HepG2 (cell line): ENCODE results near the gene CD68. TPM values are rescaled to one million over a fixed set of nuclear protein-coding genes. Genes with fewer than 3 reads are reported as not detected.
A peak's percentile ranks its signal among the peaks of the same experiment; 100 is the strongest.

Source experiments
- ATAC-seq: fragments of 200-7000 bp; cut with Tn5 transposase; 3 replicates; pipeline ENCODE4 v1.9.1; 2020; ENCODE audit warnings: mild to moderate bottlenecking, moderate library complexity
- BruUV-seq: library from RNA; stranded (reverse); fragments of 400-500 nt; replicated peaks from 2 replicates; lab custom pipeline; 2021; lab: Mats Ljungman, UMichigan
- CTCF ChIA-PET: fragments of 300-600 bp; formaldehyde crosslinking; extraction: SDS; loops from one replicate; lab custom pipeline; 2021; ENCODE audit warnings: low total read pairs, inconsistent platforms, low intra/inter-chr PET ratio; lab: Yijun Ruan, JAX
- POLR2A ChIA-PET: fragments of 350-600 bp; sonication (Branson Sonifier 250); formaldehyde crosslinking; loops from one replicate; lab custom pipeline; 2020; ENCODE audit warnings: antibody characterized with exemption, inconsistent platforms; lab: Yijun Ruan, JAX
- DNase-seq: peaks from one replicate; pipeline ENCODE4 v3.0.0-alpha.2; 2015; ENCODE audit warnings: low spot score
- FAIRE-seq: peaks from 3 replicates; lab custom pipeline; 2011; peaks lifted over from hg19 to GRCh38; lab: Jason Lieb, UNC
- H2AFZ ChIP-seq: one replicate; pipeline ENCODE4 v1.6.1; 2011; ENCODE audit warnings: low read length, inconsistent platforms
- H3K27ac ChIP-seq: fragments of 300-600 bp; 3 replicates; pipeline ENCODE4 v1.8.0; 2011; ENCODE audit warnings: mixed run types, mild to moderate bottlenecking, mixed read lengths, low read length, inconsistent platforms; ENCODE audit not compliant: insufficient read depth; ENCODE audit errors: extremely low read length
- H3K27me3 ChIP-seq, 2 experiments: fragments of 200-600 bp in 1 of 2; 2 replicates in 1 of 2; 3 replicates in 1 of 2; pipeline versions ENCODE4 v1.6.0 to v1.8.0; 2011; ENCODE audit warnings: low read length in 2 of 2, mild to moderate bottlenecking in 2 of 2, moderate library complexity in 2 of 2, inconsistent platforms in 1 of 2; ENCODE audit not compliant: insufficient read depth in 2 of 2, control insufficient read depth in 1 of 2
- H3K36me3 ChIP-seq, 2 experiments: fragments of 200-600 bp in 1 of 2; replicated peaks in 1 of 2; 2 replicates in 1 of 2; 3 replicates in 1 of 2; pipeline versions ENCODE4 v1.5.1 to v1.8.0; 2011; ENCODE audit warnings: low read length in 2 of 2, inconsistent platforms in 1 of 2; ENCODE audit not compliant: insufficient read depth in 2 of 2, control insufficient read depth in 1 of 2
- H3K4me1 ChIP-seq: 2 replicates; pipeline ENCODE4 v1.5.1; 2012; ENCODE audit warnings: low read length, inconsistent platforms; ENCODE audit not compliant: insufficient read depth
- H3K4me2 ChIP-seq: 2 replicates; pipeline ENCODE4 v1.6.0; 2011; ENCODE audit warnings: low read depth, low read length, inconsistent platforms
- H3K4me3 ChIP-seq, 3 experiments: fragments of 200-600 bp in 1 of 3; sonication (generic), shearing (Covaris generic) in 1 of 3; replicated peaks in 1 of 3; 2 replicates each; pipeline ENCODE4 v1.5.1; 2011 to 2016; ENCODE audit warnings: low read length in 3 of 3, inconsistent platforms in 2 of 3, low read depth in 2 of 3, mild to moderate bottlenecking in 2 of 3, control low read depth in 1 of 3, mixed read lengths in 1 of 3; ENCODE audit not compliant: insufficient read depth in 1 of 3
- H3K79me2 ChIP-seq: one replicate; pipeline ENCODE4 v1.6.1; 2011; ENCODE audit warnings: low read length, inconsistent platforms; ENCODE audit not compliant: insufficient read depth
- H3K9ac ChIP-seq: 2 replicates; pipeline ENCODE4 v1.6.0; 2011; ENCODE audit warnings: mild to moderate bottlenecking, low read depth, low read length, inconsistent platforms; ENCODE audit not compliant: insufficient read depth
- H3K9me3 ChIP-seq: 2 replicates; pipeline ENCODE4 v1.5.1; 2012; ENCODE audit warnings: mild to moderate bottlenecking, low read length
- H4K20me1 ChIP-seq: 2 replicates; pipeline ENCODE4 v1.6.0; 2011; ENCODE audit warnings: inconsistent platforms, mild to moderate bottlenecking, low read length, moderate library complexity; ENCODE audit not compliant: insufficient read depth
- CEBPG ChIP-seq: IDR thresholded peaks from 2 replicates; pipeline ENCODE4 v1.6.1; 2016
- DNMT1 ChIP-seq: sonication (generic); formaldehyde crosslinking; IDR thresholded peaks from 2 replicates; pipeline ENCODE4 v1.5.1; 2020; ENCODE audit warnings: mild to moderate bottlenecking, missing genetic modification reagents
- ELF1 ChIP-seq: sonication (generic); formaldehyde crosslinking; IDR thresholded peaks from 2 replicates; pipeline ENCODE4 v1.4.0; 2020; ENCODE audit warnings: missing genetic modification reagents
- FOXA3 ChIP-seq: IDR thresholded peaks from 2 replicates; pipeline ENCODE4 v1.6.1; 2016; ENCODE audit warnings: missing genetic modification reagents, missing compliant biosample characterization
- GLI4 ChIP-seq: sonication (generic); formaldehyde crosslinking; IDR thresholded peaks from 2 replicates; pipeline ENCODE4 v1.5.1; 2020; ENCODE audit warnings: missing genetic modification reagents, mild to moderate bottlenecking, moderate library complexity, borderline replicate concordance
- HDAC1 ChIP-seq: sonication (generic); formaldehyde crosslinking; IDR thresholded peaks from 2 replicates; pipeline ENCODE4 v1.5.1; 2020; ENCODE audit warnings: mild to moderate bottlenecking, missing genetic modification reagents
- MAFK ChIP-seq, 2 experiments: IDR thresholded peaks in 1 of 2; conservative IDR thresholded peaks in 1 of 2; 2 replicates each; pipeline ENCODE4 v1.6.1; 2011; ENCODE audit warnings: improper control_type of control experiment in 2 of 2, low read length in 2 of 2
- RXRA ChIP-seq: sonication (generic); formaldehyde crosslinking; IDR thresholded peaks from 2 replicates; pipeline ENCODE4 v1.5.1; 2020; ENCODE audit warnings: missing genetic modification reagents
- SMAD3 ChIP-seq: sonication (generic); formaldehyde crosslinking; IDR thresholded peaks from 2 replicates; pipeline ENCODE4 v1.4.0; 2020; ENCODE audit warnings: missing genetic modification reagents
- SRY ChIP-seq: sonication (generic); formaldehyde crosslinking; IDR thresholded peaks from 2 replicates; pipeline ENCODE4 v1.8.0; 2022; ENCODE audit warnings: mild to moderate bottlenecking, missing genetic modification reagents
- SSRP1 ChIP-seq: IDR thresholded peaks from 2 replicates; pipeline ENCODE4 v1.6.1; 2016; ENCODE audit warnings: control low read depth
- THAP11 ChIP-seq: IDR thresholded peaks from 2 replicates; pipeline ENCODE4 v1.6.1; 2016; ENCODE audit warnings: missing biosample characterization, missing genetic modification reagents
- XRCC5 ChIP-seq: fragments of 200-400 bp; formaldehyde crosslinking; optimal IDR thresholded peaks from 2 replicates; pipeline ENCODE3; 2017; ENCODE audit warnings: mild to moderate bottlenecking, low read length
- ZBTB39 ChIP-seq: sonication (generic); formaldehyde crosslinking; IDR thresholded peaks from 2 replicates; pipeline ENCODE4 v1.5.0; 2020; ENCODE audit warnings: missing genetic modification reagents
- ZBTB7A ChIP-seq: sonication (generic); formaldehyde crosslinking; IDR thresholded peaks from 2 replicates; pipeline ENCODE4 v1.8.0; 2022; ENCODE audit warnings: mild to moderate bottlenecking, missing genetic modification reagents
- ZNF574 ChIP-seq: sonication (generic); formaldehyde crosslinking; IDR thresholded peaks from 2 replicates; pipeline ENCODE4 v1.4.0; 2020; ENCODE audit warnings: missing genetic modification reagents
- ZNF639 ChIP-seq: conservative IDR thresholded peaks from 2 replicates; pipeline ENCODE4 v1.6.1; 2018; ENCODE audit warnings: missing genetic modification reagents
- ZNF713 ChIP-seq: sonication (generic); formaldehyde crosslinking; IDR thresholded peaks from 2 replicates; pipeline ENCODE4 v1.4.0; 2020; ENCODE audit warnings: mild to moderate bottlenecking, missing genetic modification reagents
- ZSCAN9 ChIP-seq: IDR thresholded peaks from 2 replicates; pipeline ENCODE4 v1.6.1; 2016; ENCODE audit warnings: borderline replicate concordance
- ZZZ3 ChIP-seq: sonication (generic); formaldehyde crosslinking; IDR thresholded peaks from 2 replicates; pipeline ENCODE4 v1.4.0; 2020; ENCODE audit warnings: missing genetic modification reagents, mild to moderate bottlenecking, borderline replicate concordance
- WGBS: methylation state at CpG from one replicate; pipeline ENCODE4 v1.1.6; 2017; ENCODE audit warnings: low lambda C conversion rate; 5-methylcytosine and 5-hydroxymethylcytosine counted together
- in situ Hi-C: cut with HindIII; loops from 2 replicates; pipeline ENCODE4 v1.10.0; 2017; ENCODE audit warnings: low pct_unique_long_range_greater_than_20kb; ENCODE audit not compliant: extremely low pct_ligation_motif_present
- intact Hi-C: fragments of 100-400 bp; cut with micrococcal nuclease; formaldehyde crosslinking; loops from one replicate; pipeline ENCODE4 v1.10.0; 2022; ENCODE audit not compliant: unreplicated experiment
- polyA plus RNA-seq, 8 experiments: library from polyadenylated mRNA; depleted of rRNA in 3 of 8; stranded (reverse) in 7 of 8; unstranded in 1 of 8; fragments of >200 nt; fragmentation: Illumina TruSeq in 4 of 8; extraction: Trizol in 4 of 8; gene quantifications; 2 replicates each; pipeline versions ENCODE4 v1.2.1 to v1.2.3, GENCODE V29; 2011 to 2016; ENCODE audit warnings: low read depth in 4 of 8, missing spikeins in 1 of 8, mixed read lengths in 1 of 8; ENCODE audit not compliant: insufficient read depth in 1 of 8
- total RNA-seq, 5 experiments: library from RNA; depleted of rRNA; stranded (reverse); fragments of >200 nt; fragmentation: Illumina TruSeq; extraction: Trizol; gene quantifications; 2 replicates each; pipeline ENCODE4 v1.2.3, GENCODE V29; 2016; ENCODE audit warnings: low read depth in 1 of 5

CD68 gene
- total and polyA plus RNA-seq, 2 of the 13 experiments (the other 11 are each of a cell fraction or from before 2014, with no cell fraction given) = 10.3 to 104 TPM

DNA sequence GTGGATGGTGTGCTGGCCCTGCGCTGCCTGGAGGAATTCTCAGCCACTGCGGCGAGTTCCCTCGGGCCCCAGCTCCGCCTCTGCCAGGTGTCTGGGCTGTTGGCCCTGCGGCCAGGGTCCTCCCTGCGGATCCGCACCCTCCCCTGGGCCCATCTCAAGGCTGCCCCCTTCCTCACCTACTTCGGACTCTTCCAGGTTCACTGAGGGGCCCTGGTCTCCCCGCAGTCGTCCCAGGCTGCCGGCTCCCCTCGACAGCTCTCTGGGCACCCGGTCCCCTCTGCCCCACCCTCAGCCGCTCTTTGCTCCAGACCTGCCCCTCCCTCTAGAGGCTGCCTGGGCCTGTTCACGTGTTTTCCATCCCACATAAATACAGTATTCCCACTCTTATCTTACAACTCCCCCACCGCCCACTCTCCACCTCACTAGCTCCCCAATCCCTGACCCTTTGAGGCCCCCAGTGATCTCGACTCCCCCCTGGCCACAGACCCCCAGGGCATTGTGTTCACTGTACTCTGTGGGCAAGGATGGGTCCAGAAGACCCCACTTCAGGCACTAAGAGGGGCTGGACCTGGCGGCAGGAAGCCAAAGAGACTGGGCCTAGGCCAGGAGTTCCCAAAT is 22.2 kb upstream of the CD68 start:
- CTCF ChIA-PET = no interaction called here
- no TSS peak for BruUV-seq
- H3K36me3 ChIP-seq = no peaks in the 10 kb centered on the region
- H2AFZ ChIP-seq = no peak overlapping the region
- peak overlapping the region; percentile 51 to 92 (median 58) for H3K4me3 ChIP-seq
- POLR2A ChIA-PET = interaction anchor here (0.5 to 4.8 kb wide), 11 partner anchors 9 to 275 kb away, joined by 3 to 33 read pairs (median 3); partner anchors contain the start of genes MPDU1, TMEM256, TNFSF12 and TP53
- H3K79me2 ChIP-seq = peaks cover 2% of the 10 kb centered on the region
- no peaks in the 10 kb centered on the region; a peak in 1 of 5 replicates for H3K27me3 ChIP-seq
- H3K4me2 ChIP-seq = peak overlapping the region; percentile 91
- H3K27ac ChIP-seq = no peak overlapping the region
- H3K9me3 ChIP-seq = no peaks in the 10 kb centered on the region
- DNase-seq = peak; percentile 42
- H4K20me1 ChIP-seq = no peaks in the 10 kb centered on the region
- FAIRE-seq = no peak
- in situ Hi-C loops (loop anchor here (5.0 kb wide), 1 partner anchor 45 kb away; no protein-coding TSS in a partner anchor), intact Hi-C loops (no loop called here)
- H3K9ac ChIP-seq = peak overlapping the region; percentile 31; the same call in 1 of the 2 replicates
- 2% methylated on average over 15 of the region's 19 CpGs for WGBS
- peaks cover 52% of the 10 kb centered on the region for H3K4me1 ChIP-seq
- ATAC-seq = peak; percentile 44
- TF ChIP-seq ZNF574 (CRISPR knock-in tag) (peak; percentile 60; the same call in 1 of the 2 replicates), CEBPG (CRISPR knock-in tag) (0 out of 2 replicates have a peak, but pooled peaks have one; percentile 6), DNMT1 (no peak), ZZZ3 (CRISPR knock-in tag) (no peak), GLI4 (CRISPR knock-in tag) (no peak), ZNF713 (CRISPR knock-in tag) (no peak), RXRA (CRISPR knock-in tag) (peak; percentile 30; the same call in 1 of the 2 replicates), FOXA3 (no peak), ZNF639 (CRISPR knock-in tag) (0 out of 2 replicates have a peak, but pooled peaks have one; percentile 42), THAP11 (CRISPR knock-in tag) (no peak), ELF1 (CRISPR knock-in tag) (no peak), ZBTB39 (CRISPR knock-in tag) (no peak), ZBTB7A (peak; percentile 56; the same call in 1 of the 2 replicates), ZSCAN9 (CRISPR knock-in tag) (no peak), XRCC5 (peak; percentile 36), SSRP1 (CRISPR knock-in tag) (no peak), HDAC1 (CRISPR knock-in tag) (no peak), SMAD3 (CRISPR knock-in tag) (no peak), SRY (no peak), MAFK (conservative IDR thresholded peaks at IDR 0.05 in 1 of 2, IDR thresholded peaks at IDR 0.05 in 1 of 2; ENCODE audit: low read length in 2 of 2) (no peak)
